ENCODE results near the gene KIRREL1. TPM values are rescaled to one million over a fixed set of nuclear protein-coding genes. Genes with fewer than 3 reads are reported as not detected.

KIRREL1 gene
- total RNA-seq, 1 experiment from 2014 or later, result 123 TPM

DNA sequence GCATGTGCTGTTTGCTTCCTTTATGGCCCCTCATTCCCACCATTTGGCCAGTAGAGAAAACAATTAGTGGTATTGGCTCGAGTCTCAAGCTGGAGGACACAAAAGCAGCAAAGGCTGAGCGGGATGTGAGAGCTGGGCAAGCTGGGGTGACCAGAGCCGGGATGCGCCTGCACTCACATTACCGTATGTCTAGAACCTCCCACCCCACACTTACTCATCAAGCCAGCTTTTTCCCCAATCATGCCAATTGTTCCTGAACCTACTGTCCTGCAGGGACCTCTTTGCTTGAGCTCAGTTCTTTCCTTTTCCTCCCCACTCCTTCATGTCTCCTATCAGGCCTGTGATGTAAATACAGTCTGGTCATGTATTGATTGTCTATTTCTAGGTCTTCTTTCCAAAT, 45.9 kb downstream of the KIRREL1 start:
- H3K9me3 ChIP-seq (replicated peaks), result no peaks in the 10 kb centered on the region
- no peak overlapping the region for H3K27ac ChIP-seq
- peaks cover 23% of the 10 kb centered on the region; the same call in 1 of the 2 replicates for H3K36me3 ChIP-seq
- no peak for DNase-seq (ENCODE audit: low read depth in 1 of 2, low spot score in 2 of 2)
- H3K27me3 ChIP-seq (replicated peaks), result no peaks in the 10 kb centered on the region
- peaks cover 26% of the 10 kb centered on the region for H3K4me1 ChIP-seq (replicated peaks)
- H3K4me3 ChIP-seq, result no peak overlapping the region

GRCh38 chr1:158040323-158040722, 46.9 kb downstream of the KIRREL1 start:
- Histone ChIP-seq H3K27ac (no peak overlapping the region), H3K4me3 (no peak overlapping the region), H3K36me3 (peaks cover 28% of the 10 kb centered on the region; the same call in 1 of the 2 replicates), H3K9me3 (replicated peaks) (no peaks in the 10 kb centered on the region), H3K27me3 (replicated peaks) (no peaks in the 10 kb centered on the region), H3K4me1 (replicated peaks) (peaks cover 33% of the 10 kb centered on the region)
- no peak for DNase-seq (ENCODE audit: low read depth in 1 of 2, low spot score in 2 of 2)

- no peak for DNase-seq (ENCODE audit: low read depth in 1 of 2, low spot score in 2 of 2)
- H3K4me3 ChIP-seq, result no peak overlapping the region
- H3K36me3 ChIP-seq, result peaks cover 24% of the 10 kb centered on the region; the same call in 1 of the 2 replicates
- H3K4me1 ChIP-seq (replicated peaks), result peaks cover 21% of the 10 kb centered on the region
- no peaks in the 10 kb centered on the region for H3K9me3 ChIP-seq (replicated peaks)
- H3K27me3 ChIP-seq (replicated peaks), result no peaks in the 10 kb centered on the region
- H3K27ac ChIP-seq, result no peak overlapping the region
These were observed 49.8 kb downstream of the KIRREL1 start for GRCh38 chr1:158043232-158043631.

DNA sequence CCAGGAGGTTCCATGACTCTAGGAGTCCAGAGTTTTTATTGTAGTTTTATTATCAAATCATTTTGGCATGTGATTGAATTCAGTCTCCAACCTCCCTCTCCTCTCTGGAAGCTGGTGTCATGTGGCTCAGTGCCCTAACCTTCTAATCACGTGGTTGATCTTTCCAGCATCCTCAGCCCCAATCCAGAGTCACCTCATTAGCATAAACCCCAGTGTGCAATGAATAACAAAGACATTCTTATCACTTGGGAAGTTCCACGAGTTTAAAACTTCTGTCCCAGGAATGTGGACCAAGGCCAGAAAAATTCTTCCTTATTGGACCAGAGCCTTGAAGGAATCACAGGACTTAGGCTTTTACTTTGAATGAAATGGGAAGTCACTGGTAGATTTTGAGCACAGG, 52.2 kb downstream of the KIRREL1 start:
- H3K27ac ChIP-seq, result no peak overlapping the region
- peak in 1 of 2 experiments; percentile 33 for DNase-seq (ENCODE audit: low read depth in 1 of 2, low spot score in 2 of 2)
- no peaks in the 10 kb centered on the region for H3K27me3 ChIP-seq (replicated peaks)
- no peaks in the 10 kb centered on the region for H3K9me3 ChIP-seq (replicated peaks)
- peaks cover 11% of the 10 kb centered on the region; the same call in 1 of the 2 replicates for H3K4me1 ChIP-seq (replicated peaks)
- peaks cover 24% of the 10 kb centered on the region for H3K36me3 ChIP-seq
- H3K4me3 ChIP-seq, result no peak overlapping the region

GRCh38 chr1:158046715-158047510, 53.5 kb downstream of the KIRREL1 start:
- DNase-seq (ENCODE audit: low read depth in 1 of 2, low spot score in 2 of 2), result no peak
- peaks cover 11% of the 10 kb centered on the region; the same call in 1 of the 2 replicates for H3K4me1 ChIP-seq (replicated peaks)
- no peaks in the 10 kb centered on the region for H3K9me3 ChIP-seq (replicated peaks)
- H3K27me3 ChIP-seq (replicated peaks), result no peaks in the 10 kb centered on the region
- no peak overlapping the region for H3K4me3 ChIP-seq
- H3K36me3 ChIP-seq, result peaks cover 33% of the 10 kb centered on the region
- H3K27ac ChIP-seq, result no peak overlapping the region

- no peak overlapping the region for H3K4me3 ChIP-seq
- H3K27ac ChIP-seq, result no peak overlapping the region
- H3K4me1 ChIP-seq (replicated peaks), result peaks cover 15% of the 10 kb centered on the region
- no peak for DNase-seq (ENCODE audit: low read depth in 1 of 2, low spot score in 2 of 2)
- peaks cover 46% of the 10 kb centered on the region for H3K36me3 ChIP-seq
- H3K27me3 ChIP-seq (replicated peaks), result no peaks in the 10 kb centered on the region
- no peaks in the 10 kb centered on the region for H3K9me3 ChIP-seq (replicated peaks)
These were observed 55.1 kb downstream of the KIRREL1 start for GRCh38 chr1:158048371-158049067.

GRCh38 chr1:158049853-158050252, 56.4 kb downstream of the KIRREL1 start:
- Histone ChIP-seq H3K27me3 (replicated peaks) (no peaks in the 10 kb centered on the region), H3K4me3 (no peak overlapping the region), H3K9me3 (replicated peaks) (no peaks in the 10 kb centered on the region), H3K4me1 (replicated peaks) (peaks cover 14% of the 10 kb centered on the region), H3K36me3 (peaks cover 52% of the 10 kb centered on the region), H3K27ac (no peak overlapping the region)
- no peak for DNase-seq (ENCODE audit: low read depth in 1 of 2, low spot score in 2 of 2)

DNA sequence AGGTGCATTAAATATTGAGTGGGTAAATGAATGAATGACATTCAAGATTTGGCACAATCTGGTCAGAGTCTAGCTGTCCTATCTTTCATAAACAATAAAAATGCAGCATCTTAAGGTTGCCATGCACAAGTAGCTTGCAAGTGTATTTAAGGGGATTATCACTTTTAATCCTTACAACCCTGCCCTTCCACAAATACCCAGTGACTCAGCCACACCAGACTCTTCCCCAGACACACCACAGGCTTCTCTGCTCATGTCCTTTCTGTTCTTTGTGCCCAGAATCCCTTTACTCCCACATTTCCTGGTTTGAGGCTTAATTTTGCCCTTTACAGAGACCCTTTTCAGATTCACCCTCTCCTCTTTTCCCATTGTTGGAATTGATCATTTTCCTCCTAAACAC, 59.8 kb downstream of the KIRREL1 start:
- H3K27ac ChIP-seq, result no peak overlapping the region
- no peak for DNase-seq (ENCODE audit: low read depth in 1 of 2, low spot score in 2 of 2)
- no peaks in the 10 kb centered on the region for H3K9me3 ChIP-seq (replicated peaks)
- no peak overlapping the region for H3K4me3 ChIP-seq
- H3K27me3 ChIP-seq (replicated peaks), result no peaks in the 10 kb centered on the region
- peaks cover 6% of the 10 kb centered on the region; the same call in 1 of the 2 replicates for H3K4me1 ChIP-seq (replicated peaks)
- peaks cover 73% of the 10 kb centered on the region for H3K36me3 ChIP-seq

DNA sequence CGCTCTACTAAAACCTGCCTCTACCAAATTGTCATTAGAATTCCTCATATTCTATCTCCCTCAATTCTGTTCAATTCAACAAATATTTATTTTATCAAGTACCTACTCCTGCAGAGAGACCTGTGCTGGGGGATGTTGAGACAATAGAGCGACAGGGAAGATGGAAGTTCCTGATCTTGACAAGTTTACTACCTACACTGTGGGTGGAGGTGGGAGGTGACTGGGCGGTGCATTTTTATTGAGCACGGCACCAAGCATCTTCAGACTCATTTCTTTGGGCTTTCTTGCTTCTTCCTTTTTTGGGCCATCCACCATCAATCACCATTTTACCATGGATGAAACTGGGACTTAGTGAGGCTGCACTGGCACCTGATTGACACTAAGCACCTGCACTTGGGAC, 61.3 kb downstream of the KIRREL1 start:
- H3K9me3 ChIP-seq (replicated peaks), result no peaks in the 10 kb centered on the region
- H3K4me3 ChIP-seq, result no peak overlapping the region
- no peaks in the 10 kb centered on the region for H3K27me3 ChIP-seq (replicated peaks)
- H3K27ac ChIP-seq, result no peak overlapping the region
- DNase-seq (ENCODE audit: low read depth in 1 of 2, low spot score in 2 of 2), result no peak
- H3K4me1 ChIP-seq (replicated peaks), result peaks cover 6% of the 10 kb centered on the region; the same call in 1 of the 2 replicates
- H3K36me3 ChIP-seq, result peaks cover 76% of the 10 kb centered on the region

DNA sequence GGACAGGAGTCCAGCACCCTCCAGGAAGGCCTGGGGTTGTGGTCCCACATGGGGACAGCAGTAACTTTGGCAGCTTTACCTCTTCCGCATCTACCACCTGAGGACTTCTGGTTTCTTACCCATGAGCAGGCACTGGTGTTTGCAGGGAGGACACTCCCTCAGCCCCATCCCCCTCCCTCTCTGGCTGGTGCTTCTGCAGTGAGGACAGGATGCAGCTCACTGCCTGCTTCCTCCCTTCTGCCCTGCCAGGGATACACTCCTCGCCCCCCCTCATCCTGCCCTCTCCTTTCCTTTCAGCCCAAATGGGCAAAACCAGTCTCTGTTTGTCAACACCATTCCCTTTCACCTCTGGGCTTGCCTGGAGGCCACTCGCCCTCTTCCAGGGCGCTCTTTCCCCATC, 62.4 kb downstream of the KIRREL1 start:
- Histone ChIP-seq H3K27me3 (replicated peaks) (no peaks in the 10 kb centered on the region), H3K9me3 (replicated peaks) (no peaks in the 10 kb centered on the region), H3K4me3 (no peak overlapping the region), H3K36me3 (peaks cover 68% of the 10 kb centered on the region), H3K4me1 (replicated peaks) (peaks cover 6% of the 10 kb centered on the region; the same call in 1 of the 2 replicates), H3K27ac (no peak overlapping the region)
- no peak for DNase-seq (ENCODE audit: low read depth in 1 of 2, low spot score in 2 of 2)

DNA sequence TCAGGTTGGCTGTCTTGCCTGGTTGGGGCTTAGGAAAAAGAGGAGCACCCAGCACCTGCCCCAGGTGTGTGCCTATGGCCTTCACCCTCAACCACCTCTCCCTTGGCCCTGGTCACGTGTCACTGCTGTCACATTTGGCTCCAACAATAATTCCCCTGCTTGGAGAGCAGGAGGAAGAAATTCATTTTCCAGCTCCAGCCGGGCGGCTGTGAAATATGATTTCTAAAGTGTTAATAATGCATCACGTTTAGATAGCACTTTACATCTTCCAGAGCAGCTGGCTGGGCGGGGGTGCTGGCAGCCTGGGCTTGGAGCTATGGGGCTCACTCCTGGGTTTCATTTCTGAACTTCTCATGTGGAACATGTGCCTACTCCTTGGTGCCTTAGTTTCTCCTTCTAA, 63.1 kb downstream of the KIRREL1 start:
- no peak overlapping the region for H3K4me3 ChIP-seq
- DNase-seq (ENCODE audit: low read depth in 1 of 2, low spot score in 2 of 2), result no peak
- H3K27me3 ChIP-seq (replicated peaks), result no peaks in the 10 kb centered on the region
- H3K27ac ChIP-seq, result no peak overlapping the region
- peaks cover 66% of the 10 kb centered on the region for H3K36me3 ChIP-seq
- no peaks in the 10 kb centered on the region for H3K9me3 ChIP-seq (replicated peaks)
- H3K4me1 ChIP-seq (replicated peaks), result peaks cover 6% of the 10 kb centered on the region; the same call in 1 of the 2 replicates

DNA sequence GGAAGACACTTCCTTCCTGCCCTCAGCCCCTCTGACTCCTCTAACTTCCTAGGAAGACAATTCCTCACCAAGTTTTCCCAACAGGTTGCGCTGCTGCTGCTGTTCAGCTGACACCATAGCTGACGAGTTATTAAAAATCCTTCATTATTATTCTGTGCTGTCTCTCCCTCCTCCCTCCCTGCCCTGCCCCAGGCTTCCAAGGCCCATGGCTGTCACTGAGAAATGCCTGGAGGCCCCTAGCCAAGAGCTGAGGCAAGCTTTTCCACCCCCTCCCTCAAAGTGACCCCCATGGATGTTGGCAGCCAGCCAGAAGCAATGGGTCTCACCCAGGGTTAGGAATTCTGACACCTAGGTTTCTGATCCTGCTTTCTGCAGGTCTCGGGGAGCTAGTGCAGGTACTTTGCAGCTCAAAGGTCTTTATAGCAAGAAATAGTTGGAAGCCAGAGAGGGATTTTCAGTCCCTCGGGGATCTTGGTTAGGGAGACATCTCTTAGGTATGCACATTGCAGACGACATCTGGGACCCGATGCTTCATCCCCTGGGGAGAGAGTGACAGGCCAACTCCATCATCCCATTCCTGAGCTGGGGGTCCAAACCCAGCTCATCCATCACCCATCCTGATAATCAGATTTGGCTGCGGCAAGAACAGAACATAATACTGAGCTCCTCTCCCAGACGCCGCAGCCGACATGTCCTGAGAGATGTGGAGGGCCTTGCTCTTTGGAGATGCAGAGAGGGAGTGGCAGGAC, 65.0 kb downstream of the KIRREL1 start:
- Histone ChIP-seq H3K4me3 (no peak overlapping the region), H3K27me3 (replicated peaks) (no peaks in the 10 kb centered on the region), H3K4me1 (replicated peaks) (peaks cover 3% of the 10 kb centered on the region; the same call in 1 of the 2 replicates), H3K9me3 (replicated peaks) (no peaks in the 10 kb centered on the region), H3K36me3 (peaks cover 68% of the 10 kb centered on the region), H3K27ac (no peak overlapping the region)
- no peak for DNase-seq (ENCODE audit: low read depth in 1 of 2, low spot score in 2 of 2)

GRCh38 chr1:158059984-158060383, 66.5 kb downstream of the KIRREL1 start:
- Histone ChIP-seq H3K27me3 (replicated peaks) (no peaks in the 10 kb centered on the region), H3K27ac (no peak overlapping the region), H3K36me3 (peaks cover 66% of the 10 kb centered on the region), H3K4me3 (no peak overlapping the region), H3K4me1 (replicated peaks) (no peaks in the 10 kb centered on the region), H3K9me3 (replicated peaks) (no peaks in the 10 kb centered on the region)
- DNase-seq (ENCODE audit: low read depth in 1 of 2, low spot score in 2 of 2), result no peak
